Globus pallidus (tissue), 1 donor: Measurements from ENCODE around the gene MPC1L.

Experiments used
- DNase-seq: peaks from one replicate; pipeline ENCODE4 v3.0.0-alpha.2; 2015; ENCODE audit warnings: low spot score

Gene MPC1L

DNA sequence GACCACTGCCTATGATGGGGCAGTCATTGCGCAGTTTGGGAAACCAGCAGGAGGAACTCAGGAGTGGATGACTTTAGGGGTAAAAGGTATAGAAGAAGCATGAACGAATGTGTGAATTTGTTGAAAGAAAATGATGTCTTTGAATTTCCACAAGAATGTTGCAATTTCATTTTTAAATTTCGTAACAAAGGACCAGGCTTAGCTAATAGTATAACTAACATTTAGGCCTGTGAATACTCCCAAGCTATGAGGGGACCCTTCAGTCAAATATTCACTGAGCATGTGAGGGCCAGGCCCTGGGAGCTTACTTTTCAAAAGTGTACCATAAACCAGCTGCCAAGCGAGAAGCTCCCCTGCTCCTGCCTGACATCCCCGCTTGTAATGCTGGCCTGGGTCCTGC, 5.3 kb downstream of the MPC1L start:
- DNase-seq: no peak

DNA sequence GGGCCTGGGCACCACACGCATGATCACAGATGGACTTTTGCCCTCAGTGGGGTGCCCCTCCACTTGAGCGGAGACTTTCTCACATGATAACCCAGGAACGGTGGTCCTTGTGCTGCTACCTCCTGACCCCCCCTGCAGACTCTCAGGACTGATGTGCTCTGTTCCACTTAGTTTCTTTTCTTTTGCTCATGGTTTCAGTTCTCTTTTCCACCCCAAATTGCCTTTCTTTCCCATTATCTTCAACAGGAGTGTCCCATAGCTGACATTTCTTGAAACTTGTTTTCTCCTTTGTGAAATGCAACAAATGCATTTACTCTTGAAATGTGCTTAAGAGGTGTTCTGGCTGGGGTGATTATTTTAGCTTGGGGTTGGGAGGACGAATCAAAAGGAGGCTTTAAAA, 9.0 kb downstream of the MPC1L start:
- DNase-seq: no peak

DNA sequence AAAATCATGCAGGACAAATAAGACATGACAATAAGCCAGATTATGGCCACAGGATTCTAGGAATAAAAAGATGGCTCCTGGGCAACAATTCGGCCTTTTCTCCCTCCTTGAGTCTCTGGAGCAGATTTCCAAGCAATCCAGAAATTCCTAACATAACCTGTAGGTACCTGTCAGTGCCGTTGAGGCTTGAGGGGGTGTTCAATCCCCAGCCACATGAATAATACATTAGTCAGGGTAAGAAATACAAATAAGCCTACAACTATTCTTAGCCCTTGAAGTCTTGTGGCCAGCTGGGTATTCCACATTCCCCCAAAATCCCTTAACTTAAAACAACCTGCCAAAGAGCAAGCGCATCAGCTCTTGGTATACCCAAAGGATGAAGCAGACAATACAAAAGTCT, 14.5 kb downstream of the MPC1L start:
- DNase-seq: no peak

DNA sequence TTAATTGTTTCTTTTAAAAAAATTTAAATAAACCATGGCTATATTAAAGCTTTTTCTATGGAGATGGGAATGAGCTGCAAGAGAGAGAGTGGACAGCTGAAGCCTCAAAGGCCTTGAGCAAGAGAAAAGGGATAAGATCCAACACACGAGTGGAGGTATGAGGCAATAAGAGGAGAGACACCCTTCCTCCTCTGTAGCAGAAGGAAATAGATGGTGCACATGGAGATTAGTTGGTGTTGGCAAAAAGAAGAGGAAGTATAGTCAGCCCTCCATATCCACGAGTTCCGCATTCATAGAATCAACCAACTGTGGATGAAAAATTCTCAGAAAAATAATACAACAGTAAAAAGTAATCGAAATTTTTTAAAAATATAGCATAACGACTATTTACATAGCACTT, 20.9 kb downstream of the MPC1L start:
- DNase-seq: peak; percentile 31

DNA sequence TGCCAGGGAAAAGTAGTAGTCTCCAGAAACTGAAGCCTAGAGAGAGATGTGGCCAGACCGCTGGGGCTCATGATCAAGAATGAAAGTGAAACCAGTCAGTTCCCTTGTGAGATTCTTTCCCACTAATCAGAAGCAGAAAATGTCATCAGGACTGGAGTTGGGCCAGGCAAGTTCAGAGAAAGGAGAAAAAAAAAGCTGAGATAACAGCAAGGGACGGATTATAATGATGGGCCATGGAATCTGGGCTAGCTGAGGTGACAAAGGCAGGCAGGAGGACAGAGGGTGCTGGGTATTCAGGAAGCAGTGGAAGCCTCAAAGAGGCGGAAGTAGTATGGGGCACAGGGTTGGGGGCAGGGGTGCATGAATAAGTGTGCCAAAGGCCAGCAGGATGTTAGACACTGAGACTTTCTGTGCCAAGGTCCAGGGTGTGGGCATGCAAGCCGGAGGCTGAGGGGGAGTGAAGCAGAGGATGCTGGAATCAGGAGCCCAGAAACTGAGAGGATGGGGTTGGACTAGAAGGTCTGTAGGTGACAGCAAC, 21.7 kb downstream of the MPC1L start:
- peak; percentile 54 for DNase-seq

DNA sequence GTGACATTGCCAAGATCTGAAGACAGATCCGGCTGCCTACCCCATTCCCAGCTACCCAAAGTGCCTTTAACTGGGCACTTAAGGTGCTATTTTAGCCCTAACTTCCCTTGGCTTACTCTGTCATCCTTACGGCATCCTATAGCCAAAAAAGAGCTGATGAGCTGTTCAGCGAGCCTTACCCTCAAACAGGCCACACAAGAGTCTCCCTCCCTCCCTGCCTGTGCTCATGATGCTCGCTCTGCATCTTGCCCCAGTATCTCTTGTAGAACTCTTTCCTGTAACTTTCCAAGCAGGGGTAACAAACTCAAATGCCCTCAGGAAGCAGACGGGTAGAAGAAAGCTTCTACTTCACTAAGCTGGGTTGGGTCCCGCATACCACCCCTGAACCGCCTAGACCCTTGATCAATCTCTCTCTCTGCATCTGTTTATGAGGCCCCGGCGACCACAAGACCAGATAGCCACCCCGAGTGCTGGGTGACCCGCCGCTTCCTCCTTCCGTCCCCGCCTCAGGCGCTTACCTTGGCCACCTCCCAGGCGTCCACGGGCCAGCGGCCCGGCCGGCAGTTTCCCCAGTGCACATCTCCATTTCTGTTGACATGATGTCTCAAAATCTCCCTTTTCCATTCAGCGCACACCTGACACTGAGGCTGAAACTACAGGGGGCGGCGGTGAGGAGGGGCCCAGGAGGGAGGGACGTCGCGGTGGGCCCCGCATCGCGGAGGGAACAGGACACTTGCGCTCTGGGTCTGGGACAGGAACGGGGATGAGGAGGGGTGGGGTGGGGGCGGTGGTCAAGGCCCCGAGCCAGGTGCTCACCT, 23.5 kb downstream of the MPC1L start:
- peak; percentile 16 for DNase-seq

DNA sequence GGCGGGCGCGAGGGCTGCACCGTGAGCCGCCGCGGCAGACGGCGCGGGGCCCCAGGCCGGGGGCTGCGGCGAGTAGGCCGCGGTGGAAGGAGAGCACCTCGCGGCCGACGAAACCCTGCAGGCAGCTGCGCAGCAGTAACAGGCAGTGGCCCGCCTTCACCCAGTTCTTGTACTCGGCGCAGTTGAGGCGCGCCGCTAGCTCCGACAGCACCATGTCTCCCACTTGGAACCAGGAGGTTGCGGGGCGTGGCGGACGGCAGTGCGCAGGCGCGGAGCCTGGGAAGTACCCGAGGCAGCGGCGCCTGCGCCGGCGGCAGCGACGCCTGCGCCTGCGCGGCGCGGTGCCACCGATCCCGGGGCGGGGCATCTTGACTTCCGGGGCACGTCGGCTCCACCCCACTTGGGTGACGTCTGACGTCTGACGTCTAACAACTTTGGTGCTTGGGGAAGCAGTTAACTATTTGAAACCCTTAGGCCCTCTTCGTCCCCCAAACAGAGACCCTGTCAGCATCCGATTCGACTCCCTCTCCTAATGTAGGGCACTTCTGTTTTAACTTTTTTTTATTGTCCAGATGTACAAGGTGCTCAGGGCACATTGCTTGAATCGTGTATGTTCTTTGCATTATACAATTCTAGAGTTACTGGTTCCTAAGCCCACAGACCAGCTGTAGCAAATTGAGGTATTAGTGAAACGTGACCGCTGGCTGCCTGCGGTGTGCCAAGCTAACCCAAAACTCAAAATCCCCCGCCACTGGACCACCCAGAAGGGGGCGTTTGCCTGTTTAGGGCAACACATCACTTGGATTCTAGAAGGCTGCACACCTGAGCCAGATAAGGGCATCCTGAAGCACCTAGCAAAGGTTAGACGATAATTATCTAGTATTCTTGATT, 24.3 kb downstream of the MPC1L start, which contains the start of gene CXorf38:
CXorf38 (minus strand) TSS at position 255 of the 891 bp plus-strand sequence; CDS start at position 214, 41 bp downstream.
- peak; percentile 82 for DNase-seq

DNA sequence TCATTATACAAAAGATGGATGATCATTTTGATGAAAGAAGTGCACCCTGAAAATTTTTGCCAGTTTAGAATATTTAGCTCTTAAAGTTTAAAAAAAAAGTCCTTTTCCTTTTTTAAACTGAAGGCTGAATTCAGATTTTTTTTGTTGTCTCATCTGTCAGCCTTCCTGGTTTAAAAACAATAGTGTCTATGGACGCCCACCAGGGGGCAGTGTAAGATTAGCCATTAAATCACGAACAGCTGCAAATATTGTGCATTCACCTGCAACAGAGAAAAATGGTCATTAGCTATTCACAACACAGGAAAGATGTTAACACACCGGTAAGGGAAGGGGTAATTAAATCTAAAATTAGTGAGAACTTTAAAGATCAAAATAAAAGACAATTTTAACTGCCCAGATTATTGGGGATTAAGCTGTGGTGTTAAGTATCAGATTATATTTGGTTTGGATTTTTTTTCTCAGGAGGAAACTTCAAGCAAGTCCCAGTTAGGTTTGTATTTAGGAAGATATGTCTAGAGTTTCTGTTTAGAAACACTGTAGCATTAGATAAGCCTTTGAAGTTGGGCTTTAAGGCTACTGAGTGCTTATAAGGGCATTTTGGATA, 28.5 kb downstream of the MPC1L start:
- DNase-seq: peak; percentile 57

DNA sequence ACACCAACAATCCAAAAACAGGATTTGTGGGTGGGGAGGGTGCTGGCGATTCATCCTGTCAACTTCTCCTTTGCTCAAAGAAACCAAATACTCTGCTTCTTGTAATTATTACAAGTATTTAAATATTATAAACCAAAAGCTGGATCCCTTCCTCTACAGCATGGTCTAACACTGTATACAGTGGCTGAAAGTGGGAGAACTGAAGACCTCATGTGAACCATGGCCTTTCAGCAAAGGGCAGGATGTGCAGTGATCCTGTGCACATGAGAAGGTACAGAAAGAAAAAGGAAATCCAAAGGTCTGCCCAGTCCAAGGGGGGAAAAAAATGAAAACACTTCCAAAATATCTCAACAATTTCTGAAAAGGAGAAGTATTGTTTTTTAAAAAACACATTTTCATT, 29.4 kb downstream of the MPC1L start:
- no peak for DNase-seq

DNA sequence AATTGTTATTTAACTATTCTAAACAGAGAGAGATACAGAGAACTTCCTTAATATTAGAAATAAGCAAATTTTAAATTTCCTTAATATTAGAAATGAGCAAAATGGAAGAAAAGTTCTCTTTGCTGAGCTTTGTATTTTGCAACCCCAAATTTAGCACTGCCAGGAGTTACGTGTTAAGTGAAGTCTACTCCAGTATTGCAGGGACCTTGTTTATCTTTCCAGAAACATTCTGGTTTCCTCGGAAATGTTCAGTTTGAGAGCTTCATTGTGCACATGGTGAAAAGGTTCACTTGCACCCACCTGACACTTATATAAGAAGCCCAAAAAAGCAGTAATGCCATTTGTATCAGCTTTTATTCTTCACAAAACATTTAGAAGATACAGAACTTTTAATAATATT, 30.3 kb downstream of the MPC1L start:
- no peak for DNase-seq

DNA sequence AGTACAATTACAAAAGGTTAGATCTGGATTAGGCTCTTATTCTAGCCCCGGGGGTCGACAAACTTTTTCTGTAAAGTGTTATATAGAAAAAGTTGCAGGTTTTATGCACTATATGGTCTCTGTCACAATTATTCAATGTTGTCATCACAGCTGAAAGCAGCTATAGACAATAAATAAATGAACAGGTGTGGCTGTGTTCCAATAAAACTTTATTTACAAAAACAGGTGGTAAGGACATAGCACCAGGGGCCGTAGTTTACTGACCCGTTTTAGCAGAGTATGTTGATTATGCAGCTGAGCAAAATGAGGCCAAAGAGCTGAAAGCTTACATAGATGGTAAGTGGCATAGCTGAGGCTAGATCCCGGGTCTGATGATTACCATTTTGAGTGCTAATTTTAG, 37.2 kb downstream of the MPC1L start:
- DNase-seq: no peak

DNA sequence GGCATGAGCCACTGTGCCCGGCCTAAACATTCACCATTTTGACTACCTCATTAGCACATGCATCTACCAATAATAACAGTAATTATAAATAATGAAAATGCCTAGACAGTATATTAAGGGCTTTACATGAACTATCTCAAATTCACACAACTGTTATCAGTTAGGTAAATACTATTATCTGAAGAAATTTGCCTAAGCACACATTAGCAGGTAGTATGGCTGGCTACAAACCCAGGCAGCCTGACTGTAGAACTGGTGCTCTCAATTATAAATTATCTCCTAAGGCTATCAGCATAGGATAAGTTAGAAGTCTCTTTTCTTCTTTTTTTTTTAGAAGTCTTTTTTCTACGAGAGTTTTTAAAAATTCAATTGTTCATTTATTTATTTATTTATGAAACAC, 38.3 kb downstream of the MPC1L start:
- no peak for DNase-seq

DNA sequence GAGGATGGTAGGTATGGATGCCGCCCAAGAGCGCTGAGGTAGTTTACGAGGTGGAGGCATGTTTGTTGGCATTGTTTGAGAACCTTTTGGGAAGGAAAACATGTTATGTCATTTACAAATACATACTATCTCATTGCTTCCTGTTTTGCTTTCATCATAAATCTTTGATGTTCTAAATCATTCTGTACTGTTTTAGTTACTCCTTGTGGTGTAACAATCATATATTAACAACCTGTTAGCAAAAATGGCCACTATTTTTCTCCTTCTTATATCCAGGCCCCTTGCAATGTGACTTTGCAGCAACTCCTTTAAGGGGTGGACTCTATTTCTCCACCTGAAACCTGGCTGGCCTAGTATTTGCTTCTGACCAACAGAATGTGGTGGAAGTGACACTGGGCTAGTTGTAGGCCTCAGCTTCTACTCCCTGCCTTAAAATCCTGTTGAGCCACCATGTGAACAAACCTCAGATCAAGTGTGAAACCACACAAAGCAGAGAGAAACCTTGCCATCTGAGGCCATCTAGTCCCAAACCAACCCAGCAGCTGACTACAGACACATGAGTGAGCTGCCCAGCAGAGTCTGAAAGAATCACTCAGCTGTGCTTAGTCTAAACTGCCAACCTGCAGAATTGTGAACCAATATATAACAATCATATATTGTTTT, 40.0 kb downstream of the MPC1L start:
- DNase-seq: no peak

DNA sequence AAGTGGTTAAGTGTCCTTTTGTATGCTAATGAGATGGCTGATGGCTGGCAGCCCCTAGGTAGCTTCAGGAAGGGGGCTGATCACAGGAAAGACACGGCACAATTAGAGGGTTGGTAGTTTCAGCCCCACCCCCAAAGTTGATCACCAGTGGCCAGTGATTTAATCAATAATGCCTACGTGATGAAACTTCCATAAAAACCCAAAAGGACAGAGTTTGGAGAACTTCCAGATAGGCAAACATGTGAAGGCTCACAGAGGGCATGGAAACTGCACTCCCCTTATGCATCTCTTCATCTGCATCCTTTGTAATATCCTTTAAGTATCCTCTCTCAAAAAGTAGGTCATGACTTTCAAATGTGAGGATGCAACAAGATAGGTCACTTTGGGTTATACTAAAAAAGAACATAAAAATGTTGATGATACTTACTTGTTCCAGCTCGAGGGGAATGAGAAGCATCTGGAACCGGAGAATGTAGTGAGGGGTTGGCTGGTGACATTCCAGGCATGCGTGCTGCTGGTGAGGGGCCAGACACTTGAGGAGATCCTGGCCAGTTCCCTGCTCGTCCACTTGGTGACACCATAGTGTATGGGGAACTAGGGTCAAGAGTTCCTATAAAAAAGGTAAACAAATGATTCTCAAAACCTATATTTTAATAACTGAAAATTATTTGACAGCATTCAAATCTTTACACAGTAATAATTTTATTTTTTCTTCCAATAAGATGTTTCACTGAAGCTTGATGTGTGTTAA, 40.8 kb downstream of the MPC1L start:
- peak; percentile 32 for DNase-seq

DNA sequence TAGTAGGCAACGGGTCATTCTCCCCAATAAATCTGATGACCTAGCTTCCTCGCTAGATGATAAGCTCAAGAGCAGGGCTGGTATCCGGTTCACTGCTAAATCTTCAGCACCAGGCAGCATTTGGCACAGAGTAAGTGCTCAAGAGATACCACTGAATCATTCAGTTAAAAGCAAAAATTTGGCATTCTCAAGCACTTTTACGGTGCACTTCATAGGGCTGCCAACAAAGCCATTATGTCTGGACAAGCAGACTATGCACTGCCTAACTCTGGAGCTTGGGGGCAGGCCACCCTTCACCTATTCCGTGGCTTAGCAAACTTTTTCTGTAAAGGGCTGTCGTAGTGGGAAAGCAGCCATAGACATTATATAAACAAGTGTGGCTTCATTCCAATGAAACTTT, 47.9 kb downstream of the MPC1L start:
- DNase-seq: no peak
